Peyer's patch (tissue), 4 donors: Measurements from ENCODE around the gene NCKAP5.

Source experiments
- CTCF ChIP-seq, 6 experiments: fragments of 450-650 bp in 4 of 6; fragments of 200-600 bp in 2 of 6; sonication (generic) in 1 of 6; IDR thresholded peaks; one replicate each; pipeline ENCODE4 v1.5.1; 2017 to 2019; ENCODE audit warnings: antibody characterized with exemption in 6 of 6, mild to moderate bottlenecking in 3 of 6, moderate library complexity in 1 of 6
- POLR2A ChIP-seq, 2 donors: fragments of 450-650 bp; IDR thresholded peaks; one replicate each; pipeline ENCODE4 v1.5.1; 2017; ENCODE audit warnings: antibody characterized with exemption in 2 of 2, mild to moderate bottlenecking in 2 of 2, moderate library complexity in 2 of 2

- TF ChIP-seq CTCF (IDR thresholded peaks at IDR 0.05) = no peak
- no peak for TF ChIP-seq POLR2A (IDR thresholded peaks at IDR 0.05)
Measured at GRCh38 chr2:132760971-132761370, 807.3 kb downstream of the NCKAP5 start.
